HG03159 (cell line): ENCODE measurements around the gene MIGA2.
A peak's percentile ranks its signal among the peaks of the same experiment; 100 is the strongest.
"Not testable (repeated sequence)": the region's sequence is repeated elsewhere in the genome, so short reads cannot be mapped to it uniquely, and the experiment has no call there.

Source experiments
- ATAC-seq: cut with Tn5 transposase; IDR thresholded peaks from one replicate; pipeline ENCODE4 v1.9.1; 2021; ENCODE audit warnings: mild to moderate bottlenecking, moderate library complexity; ENCODE audit not compliant: unreplicated experiment

The MIGA2 gene

DNA sequence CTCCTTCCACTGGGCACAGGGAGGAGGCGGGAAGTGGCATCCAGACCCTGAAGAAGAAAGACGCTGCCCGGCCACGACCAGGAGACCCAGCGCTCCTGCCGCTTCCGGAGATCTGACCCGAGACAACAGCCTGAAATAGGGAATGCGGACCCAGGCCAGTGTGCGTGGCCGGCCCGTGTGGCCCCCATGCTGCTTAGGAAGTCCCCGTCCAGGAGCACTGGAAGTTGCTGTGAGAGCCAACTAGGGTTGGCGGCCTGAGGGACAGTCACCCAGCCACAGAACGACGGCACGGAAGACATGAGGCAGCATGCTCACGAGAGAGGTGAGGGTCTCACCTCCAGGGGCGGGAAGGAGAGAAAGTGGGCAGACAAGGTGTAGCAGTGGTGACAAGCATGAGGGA, 25.3 kb upstream of the MIGA2 start:
- ATAC-seq: no peak

DNA sequence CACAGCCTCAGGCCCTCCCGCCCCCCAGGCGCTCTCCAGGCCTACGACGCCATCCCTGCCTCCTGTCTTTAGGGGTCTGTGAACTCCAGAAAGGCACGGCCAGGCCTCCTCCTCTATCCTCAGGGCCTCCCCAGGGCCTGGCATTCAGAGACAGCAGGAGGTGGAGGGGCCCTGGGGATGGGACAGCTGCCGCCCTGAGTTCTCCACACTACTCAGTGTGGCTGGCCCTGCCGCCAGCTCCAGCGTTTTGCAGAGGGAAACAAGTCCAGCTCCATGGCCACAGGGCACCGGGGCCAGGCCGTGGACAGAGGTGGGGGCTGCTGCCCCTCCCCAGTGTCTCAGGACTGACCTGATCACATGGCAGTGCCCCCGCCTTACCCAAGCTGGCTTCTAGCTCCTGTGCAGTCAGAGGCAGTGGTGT, 24.7 kb upstream of the MIGA2 start:
- ATAC-seq: no peak

DNA sequence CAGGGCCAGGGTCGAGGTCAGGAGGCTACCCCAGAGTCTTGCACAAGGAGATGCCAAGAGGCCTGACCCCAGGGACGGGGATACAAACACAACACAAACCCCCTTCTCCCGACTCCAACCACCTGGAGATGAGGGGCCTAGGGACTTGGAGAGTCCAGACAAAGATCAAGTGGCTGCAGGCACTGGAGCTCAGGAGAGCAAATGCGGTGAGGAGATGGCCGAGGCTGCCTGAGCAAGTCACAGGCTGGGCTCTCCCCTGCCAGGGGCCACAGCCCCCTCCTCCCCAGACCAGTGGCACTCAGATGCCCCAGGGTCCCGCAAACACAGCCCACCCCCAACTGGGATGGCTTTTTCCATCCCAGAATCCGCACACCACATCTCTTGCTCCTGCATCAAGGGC, 24.1 kb upstream of the MIGA2 start:
- no peak for ATAC-seq

DNA sequence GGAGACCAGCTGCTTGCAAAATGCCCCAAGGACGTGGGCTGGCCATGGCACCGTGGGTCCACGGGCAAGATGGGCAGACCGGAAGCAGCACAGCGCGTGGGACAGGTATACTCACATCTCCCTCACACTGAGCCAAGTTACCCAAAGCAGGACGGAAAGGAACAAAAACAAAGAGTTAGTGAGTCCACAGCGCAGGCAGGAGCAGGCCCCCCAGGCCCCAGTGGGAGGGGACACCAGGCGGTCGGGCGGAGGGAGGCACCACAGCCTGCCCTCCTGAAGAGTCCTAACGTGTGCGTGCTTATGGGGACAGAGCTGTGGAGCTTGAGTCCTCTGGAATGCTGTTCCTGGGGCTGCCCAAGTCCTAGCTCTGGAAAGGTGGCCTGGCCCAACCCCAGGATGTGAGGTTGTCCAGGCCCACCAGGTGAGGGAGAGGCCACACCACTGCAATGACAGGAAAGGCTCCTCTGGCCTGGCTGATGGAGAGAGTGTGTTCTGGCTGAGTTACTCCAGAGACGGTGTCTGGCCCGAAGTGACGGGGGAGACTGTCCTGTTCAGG, 23.5 kb upstream of the MIGA2 start:
- ATAC-seq: no peak

DNA sequence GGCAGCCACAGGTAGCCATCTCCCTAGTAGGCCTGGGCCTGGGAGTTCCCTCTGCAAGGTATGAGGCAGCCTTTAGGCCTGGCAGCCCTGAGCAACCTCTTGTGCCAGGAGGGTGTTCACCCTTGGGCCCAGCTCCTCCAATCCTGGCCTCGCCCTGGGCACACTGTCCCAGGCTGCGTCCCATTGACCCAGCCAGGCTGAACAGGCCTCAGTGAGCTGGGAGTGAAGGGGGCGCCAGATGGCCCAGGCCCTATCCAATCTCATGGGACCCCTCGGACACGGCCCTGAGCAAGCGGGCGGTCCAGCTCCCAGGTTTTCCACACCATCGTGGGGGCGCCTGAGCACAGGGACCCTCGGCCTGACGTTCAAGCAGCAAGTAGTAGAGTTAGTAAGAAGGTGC, 22.8 kb upstream of the MIGA2 start:
- no peak for ATAC-seq

DNA sequence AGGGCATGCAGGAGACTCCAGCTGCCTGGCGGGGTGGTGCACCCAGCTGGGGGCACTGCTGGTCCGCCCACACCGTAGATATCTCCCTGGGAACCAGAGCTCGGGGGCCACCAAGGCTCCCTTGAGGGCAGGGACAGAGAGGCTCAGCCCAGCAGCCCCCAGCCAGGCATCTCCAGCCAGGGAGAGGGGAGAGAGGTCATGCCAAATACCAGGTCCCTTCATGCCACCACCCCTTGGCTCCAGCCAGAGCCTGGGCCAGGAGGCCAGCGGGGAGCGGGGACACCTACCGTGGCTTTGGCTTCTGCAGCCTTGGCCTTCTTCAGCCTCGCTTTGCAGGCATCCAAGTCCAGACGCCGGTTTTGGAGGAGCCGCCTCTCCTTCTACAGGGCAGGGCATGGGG, 22.3 kb upstream of the MIGA2 start:
- ATAC-seq: no peak

DNA sequence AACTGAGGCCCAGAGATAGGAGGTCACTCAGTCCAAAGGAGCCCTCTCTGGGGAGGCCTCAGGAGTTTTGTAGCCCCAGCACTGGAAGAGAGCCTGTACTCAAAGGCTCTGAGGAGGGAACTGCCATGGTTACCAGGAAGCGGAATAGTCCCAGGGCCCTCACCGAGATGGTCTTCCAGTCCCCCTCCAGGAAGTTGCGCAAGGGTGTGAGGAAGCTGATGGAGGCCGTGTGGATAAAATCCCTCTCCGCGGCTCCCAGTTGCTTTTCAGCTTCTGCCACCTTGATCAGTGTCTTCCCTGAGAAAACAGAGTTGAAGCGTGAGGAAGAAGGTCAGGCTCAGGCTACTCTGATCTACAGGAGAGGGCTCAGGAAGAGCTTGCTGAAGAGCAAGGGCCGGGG, 21.8 kb upstream of the MIGA2 start:
- no peak for ATAC-seq

DNA sequence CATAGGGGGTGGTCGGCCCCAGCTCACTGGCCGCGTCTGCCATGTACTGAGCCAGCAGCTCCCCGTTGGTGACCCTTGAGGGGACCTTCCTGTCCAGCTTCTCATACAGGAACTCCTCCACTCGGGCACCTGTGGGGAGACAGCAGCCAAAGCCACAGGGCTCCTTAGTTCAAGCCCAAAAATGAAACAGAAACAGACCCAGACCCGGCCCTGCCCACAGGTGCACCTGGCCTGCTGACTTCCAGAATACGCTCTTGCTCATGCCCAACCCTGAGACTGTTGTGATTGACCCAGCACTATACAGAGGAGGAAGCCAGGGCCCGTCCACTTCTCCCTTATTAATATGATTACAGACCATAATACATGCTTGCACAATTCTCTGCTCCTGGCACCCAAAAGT, 15.3 kb upstream of the MIGA2 start:
- ATAC-seq: peak; percentile 79

DNA sequence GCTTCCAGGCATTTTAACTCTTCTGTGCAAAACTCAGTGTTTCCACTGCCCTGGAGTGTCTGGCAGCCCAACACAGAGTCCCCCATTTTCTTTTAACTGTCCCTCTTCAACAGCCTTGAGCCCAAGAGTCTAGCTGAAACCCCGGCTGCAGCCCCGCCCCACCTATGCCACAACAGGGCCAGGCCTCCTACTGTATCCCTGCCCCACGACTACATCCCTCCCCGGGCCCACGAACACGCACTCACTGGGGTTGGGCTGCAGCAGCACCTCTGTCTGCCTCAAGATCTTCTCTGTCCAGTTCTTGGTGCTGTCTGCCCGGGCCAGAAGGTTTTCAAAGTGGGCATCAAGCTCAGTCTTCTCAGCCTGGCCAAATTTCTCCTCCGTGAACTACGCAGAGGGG, 14.4 kb upstream of the MIGA2 start:
- ATAC-seq: no peak

DNA sequence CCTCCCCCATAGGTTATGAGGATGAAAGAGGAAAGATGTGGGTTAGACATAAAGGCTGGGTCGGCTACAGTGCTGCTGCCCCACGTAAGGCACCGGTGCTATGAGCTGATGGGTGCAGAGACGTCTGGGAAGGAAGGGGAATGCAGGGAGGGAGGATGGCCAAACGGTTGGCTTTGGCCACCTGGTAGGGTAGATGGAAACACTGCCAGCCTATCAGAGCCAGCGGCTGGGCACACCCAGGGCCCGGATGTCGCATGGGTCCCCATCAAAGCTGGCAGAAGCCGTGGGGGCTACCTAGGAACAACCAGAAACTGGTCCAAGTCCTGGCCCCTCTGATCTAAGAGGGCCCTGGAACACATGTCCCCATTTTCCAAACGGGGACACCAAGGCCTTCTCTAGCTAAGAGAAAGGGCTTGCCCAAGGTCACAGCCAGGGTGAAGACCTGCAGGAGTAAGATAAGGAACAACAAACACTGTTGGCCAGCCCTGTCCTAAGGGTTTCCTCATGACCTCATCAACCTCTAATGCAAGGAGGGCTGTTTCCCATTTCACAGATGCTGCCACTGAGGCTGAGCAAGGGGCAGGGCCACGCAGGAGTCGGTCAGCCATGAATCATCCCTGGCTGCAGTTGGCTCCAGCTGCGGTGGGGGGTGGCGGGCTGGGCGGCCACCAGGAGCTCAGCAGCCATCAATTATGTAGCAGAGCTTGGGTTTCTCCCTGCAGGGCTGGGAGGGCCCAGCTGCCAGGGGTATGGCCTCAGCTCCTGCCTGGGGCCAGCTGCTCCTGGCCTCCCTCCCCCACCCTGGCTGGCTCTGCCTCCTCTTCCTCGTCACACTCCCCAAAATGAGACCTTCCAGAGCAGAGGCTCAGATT, 13.2 kb upstream of the MIGA2 start:
- ATAC-seq: no peak

DNA sequence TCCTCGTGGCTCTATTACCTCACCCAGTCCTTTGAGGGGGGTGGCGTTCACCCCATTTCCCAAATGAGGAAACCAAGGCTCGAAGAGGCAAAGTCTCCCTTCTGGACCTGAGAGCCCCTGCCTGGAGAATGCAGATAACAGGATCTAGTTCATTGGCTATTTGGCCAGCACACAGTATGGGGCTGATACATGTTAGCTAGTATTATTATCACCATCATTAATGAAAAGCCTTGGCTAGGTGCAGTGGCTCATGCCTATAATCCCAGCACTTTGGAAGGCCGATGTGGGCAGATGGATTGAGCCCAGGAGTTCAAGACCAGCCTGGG, 12.6 kb upstream of the MIGA2 start:
- no peak for ATAC-seq

DNA sequence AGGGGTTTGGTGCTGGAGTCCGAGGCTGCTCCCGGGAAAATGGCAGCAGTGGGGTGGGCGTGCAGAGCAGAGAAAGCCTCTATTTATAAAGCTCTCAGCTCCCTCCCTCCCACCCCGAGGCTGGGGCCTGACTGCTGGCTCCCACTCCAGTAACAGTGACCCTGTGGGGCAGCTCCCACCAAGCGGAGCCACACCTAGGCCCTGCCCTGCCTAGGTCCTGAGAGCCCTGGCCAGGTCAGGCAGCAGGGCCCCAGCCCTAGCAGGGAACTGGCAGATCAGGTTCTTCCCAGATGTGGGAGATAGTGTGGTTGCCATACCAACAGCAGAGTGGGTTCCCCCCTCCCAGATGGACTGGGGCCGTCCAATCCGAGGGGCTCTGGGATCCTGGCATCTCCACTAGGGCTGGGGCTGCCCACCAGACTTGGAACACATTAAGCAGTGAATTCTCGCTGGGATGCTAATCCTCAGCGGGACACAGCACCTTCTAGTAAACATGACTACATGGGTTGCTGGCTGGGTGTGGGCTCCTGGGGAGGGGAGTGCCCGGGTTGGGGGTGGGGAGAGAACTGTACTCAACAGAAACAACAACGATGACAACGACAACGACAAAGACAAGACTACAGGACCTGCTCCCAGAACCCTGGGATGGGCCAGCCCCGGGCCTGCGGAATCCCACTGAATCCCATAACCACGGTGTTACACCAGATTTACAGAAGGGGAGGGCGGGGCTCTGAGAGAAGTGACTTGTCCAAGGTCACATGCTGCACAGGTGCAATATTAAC, 9.8 kb upstream of the MIGA2 start:
- no peak for ATAC-seq

DNA sequence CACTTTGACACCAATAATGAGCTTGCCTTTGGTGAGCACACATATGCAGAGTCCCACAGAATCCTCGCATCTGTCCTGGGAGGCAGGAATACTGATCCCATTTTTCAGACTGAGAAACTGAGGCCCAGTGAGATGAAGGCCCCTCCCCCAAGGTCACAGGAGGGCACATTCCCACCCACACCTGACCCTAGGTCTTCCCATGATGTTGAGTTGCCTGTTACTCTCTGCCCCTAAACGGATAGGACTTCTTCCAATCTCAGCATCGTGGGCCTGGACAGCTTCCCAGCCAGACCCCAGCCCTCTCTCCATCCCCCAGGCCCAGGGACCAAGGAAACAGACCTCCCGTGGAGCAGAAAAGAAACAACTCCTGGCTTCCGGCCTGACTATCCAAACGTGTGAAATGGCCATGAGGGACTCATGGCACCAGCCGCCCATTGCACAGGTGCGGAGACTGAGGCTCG, 9.2 kb upstream of the MIGA2 start:
- ATAC-seq: peak; percentile 8

DNA sequence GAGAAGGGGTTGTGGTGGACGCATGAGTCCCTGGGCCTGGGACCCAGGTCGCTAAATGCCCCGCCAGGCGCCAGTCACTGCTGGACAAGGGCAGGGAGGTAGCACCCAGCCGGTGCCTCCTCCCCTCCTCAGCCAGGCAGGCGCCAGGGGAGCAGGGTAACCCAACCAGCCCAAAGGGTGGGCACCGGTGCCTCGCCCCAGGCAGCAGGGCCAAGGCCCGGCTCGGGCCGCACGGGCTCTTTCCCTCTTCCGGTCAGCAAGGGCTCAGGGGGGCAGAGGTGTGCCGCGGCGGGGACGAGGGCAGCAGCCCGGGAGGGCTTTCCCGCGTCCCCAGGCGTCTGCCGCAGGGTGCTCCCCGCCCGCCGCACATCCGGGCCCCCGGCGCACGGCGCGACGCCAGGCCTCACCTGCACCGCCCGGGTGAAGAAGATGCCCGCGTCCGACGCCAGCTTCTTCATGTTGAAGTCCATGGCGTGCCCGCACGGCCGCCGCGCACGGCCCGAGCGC, 8.7 kb upstream of the MIGA2 start:
- peak; percentile 36 for ATAC-seq

DNA sequence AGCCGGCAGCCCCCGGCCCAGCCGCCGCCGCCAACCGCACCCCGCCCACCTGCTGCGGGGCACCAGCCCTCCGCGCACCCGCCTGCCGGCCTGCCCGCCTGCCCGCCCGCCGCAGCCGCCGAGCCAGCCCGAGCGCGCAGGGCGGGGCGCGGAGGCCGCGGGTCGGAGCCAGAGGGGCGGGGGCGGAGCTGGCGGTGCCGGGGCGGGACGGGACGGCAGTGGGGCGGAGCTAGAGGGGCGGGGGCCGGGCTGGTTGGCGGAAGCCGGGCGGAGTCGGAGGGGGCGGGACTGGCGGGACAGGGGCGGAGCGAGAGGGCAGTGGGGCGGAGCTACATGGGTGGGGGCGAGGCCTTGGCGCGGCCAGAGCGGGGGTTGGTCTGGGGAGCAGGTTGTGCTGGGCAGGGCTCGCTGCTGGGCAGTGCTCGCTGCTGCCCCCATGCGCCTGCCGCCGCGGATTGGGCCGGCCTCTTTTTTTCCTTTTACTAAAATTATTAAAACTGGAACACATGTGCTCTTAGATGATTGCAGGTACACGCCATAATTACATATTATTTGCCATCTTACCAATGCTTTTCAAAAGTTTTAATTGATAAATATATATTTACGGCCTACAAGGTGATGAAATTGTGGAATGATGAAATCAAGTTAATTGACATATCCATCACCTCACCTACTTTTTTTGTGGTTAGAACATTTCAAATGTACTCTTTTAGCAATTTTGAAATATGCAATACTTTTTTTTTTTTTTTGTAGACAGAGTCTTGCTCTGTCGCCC, 8.0 kb upstream of the MIGA2 start, which contains the start of gene SH3GLB2:
SH3GLB2 (minus strand) TSS at position 140 of the 775 bp plus-strand sequence. CDS start 177 bp downstream, outside the sequence.
- peak; percentile 75 for ATAC-seq

DNA sequence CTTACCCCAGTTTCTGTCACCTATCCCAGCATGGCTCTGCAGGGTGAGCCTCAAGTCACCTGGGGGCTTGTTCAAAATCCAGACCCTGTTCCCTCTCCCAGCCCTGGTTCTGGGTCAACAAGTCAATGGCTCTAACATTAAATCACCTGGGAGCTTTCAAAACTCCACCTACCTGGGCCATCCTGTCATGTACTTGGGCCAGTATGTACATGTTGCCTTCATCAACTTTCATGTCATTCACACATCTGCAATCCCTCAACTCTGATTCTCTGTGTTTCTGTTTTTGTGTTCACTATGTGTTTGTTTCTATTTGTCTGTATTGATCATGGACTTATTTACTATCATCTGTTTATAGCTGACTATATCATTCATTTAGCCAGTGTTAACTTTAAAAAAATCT, 6.2 kb upstream of the MIGA2 start:
- ATAC-seq: no peak

DNA sequence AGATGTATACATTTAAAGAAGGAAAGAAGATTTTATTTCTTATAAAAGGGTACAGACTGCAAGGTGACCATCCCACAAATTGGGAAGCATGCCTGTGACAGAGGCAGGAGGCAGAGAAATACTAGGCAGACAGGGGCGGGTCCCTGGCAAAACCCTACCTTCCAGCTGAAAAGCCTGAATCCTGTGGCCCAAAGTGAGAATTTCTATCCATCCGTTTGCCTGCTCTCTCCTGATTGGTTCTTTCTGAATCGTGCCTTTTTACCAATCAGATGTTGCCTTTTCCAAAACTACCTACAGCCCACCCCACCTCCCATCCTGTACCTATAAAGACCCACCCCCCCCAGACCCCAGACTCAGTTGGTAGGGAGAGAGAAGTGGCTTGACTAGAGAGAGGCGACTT, 4.9 kb upstream of the MIGA2 start:
- ATAC-seq: no peak

DNA sequence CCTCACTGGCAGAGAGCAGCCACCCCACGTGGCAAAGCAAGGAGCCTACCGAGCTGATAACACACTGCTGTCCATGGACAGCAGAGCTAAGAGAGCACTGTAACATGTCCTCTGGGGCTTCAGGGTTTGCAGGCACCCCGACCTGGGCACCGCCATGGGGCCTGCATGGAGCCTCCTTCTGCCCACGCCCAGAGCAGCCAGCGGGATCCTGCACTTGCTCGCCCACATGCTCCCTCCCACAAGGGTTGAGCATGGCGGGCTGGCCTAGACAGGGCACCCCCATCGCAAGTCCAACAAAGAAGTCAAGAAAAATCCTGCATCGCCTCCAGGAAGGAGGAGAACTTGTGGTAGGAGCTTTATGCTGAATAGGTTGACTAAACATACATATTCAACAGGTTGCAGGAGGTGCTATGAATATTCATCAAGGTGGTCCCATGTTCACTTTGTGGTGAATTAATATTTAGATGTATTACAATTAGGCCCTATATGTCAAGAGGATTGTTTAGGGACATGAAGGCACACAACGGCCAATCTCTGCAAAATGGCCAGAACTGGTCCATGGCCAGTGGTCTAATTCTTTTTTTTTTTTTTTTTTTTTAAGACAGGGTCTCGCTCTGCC, 3.8 kb upstream of the MIGA2 start:
- no peak for ATAC-seq

DNA sequence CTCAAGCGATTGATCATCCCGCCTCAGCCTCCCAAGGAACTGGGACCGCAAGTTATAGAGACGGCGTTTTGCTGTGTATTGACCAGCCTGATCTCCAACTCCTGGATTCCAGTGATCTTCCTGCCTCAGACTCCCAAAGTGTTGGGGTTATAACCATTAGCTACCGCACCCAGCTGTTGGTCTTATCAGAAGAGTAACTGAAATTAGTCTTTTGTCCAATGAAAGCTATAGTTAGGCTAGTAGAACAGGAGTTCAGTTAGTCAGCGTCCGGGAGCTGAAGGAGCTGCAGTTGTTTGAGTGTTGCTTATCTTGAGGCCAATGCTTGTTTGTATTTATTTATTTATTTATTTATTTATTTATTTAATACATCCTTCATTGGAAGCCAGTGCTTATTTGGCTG, 3.2 kb upstream of the MIGA2 start:
- ATAC-seq: no peak

DNA sequence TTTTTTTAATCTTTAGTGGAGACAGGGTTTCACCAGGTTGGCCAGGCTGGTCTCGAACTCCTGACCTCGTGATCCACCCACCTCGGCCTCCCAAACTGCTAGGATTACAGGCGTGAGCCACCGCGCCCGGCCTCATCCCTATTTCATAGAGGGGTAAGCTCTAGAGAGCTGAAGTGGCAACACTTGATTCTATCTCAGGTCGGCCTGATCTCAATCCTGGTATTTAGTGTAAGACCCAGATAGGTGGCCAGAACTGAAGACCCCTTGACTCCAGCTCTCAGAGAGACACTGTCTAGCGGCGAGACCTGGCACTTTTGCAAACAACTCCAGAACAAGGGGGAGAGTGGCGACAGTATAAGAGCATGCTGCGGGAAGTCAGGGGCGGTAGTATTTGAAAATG, 588 bp upstream of the MIGA2 start:
- ATAC-seq: not testable (repeated sequence)
